GM19023 (cell line): ENCODE measurements around the gene RPTOR.

Source experiments
- ATAC-seq: cut with Tn5 transposase; IDR thresholded peaks from one replicate; pipeline ENCODE4 v1.9.1; 2021; ENCODE audit warnings: mild to moderate bottlenecking, moderate library complexity; ENCODE audit not compliant: unreplicated experiment

Gene RPTOR

GRCh38 chr17:80856863-80857755, 312.5 kb downstream of the RPTOR start:
- peak; percentile 21 for ATAC-seq

- ATAC-seq = no peak
These were observed 313.1 kb downstream of the RPTOR start for GRCh38 chr17:80857756-80858171.

GRCh38 chr17:80858301-80859001, 313.8 kb downstream of the RPTOR start:
- ATAC-seq = no peak

- no peak for ATAC-seq
These were observed 314.6 kb downstream of the RPTOR start for GRCh38 chr17:80859002-80859941.

- no peak for ATAC-seq
These were observed 315.5 kb downstream of the RPTOR start for GRCh38 chr17:80860101-80860671.

- ATAC-seq = no peak
These were observed 316.2 kb downstream of the RPTOR start for GRCh38 chr17:80860703-80861417.

GRCh38 chr17:80861418-80861815, 316.8 kb downstream of the RPTOR start:
- no peak for ATAC-seq

GRCh38 chr17:80861892-80862291, 317.3 kb downstream of the RPTOR start:
- no peak for ATAC-seq

GRCh38 chr17:80862481-80862961, 317.9 kb downstream of the RPTOR start:
- no peak for ATAC-seq

GRCh38 chr17:80862978-80863377, 318.3 kb downstream of the RPTOR start:
- ATAC-seq = no peak

GRCh38 chr17:80863626-80864025, 319.0 kb downstream of the RPTOR start:
- ATAC-seq = no peak

GRCh38 chr17:80864751-80865150, 320.1 kb downstream of the RPTOR start:
- no peak for ATAC-seq

GRCh38 chr17:80866050-80866793, 321.6 kb downstream of the RPTOR start:
- ATAC-seq = no peak

- no peak for ATAC-seq
These were observed 323.5 kb downstream of the RPTOR start for GRCh38 chr17:80868022-80868609.

- no peak for ATAC-seq
These were observed 325.0 kb downstream of the RPTOR start for GRCh38 chr17:80869481-80870145.

GRCh38 chr17:80870401-80870800, 325.8 kb downstream of the RPTOR start:
- ATAC-seq = no peak

- ATAC-seq = no peak
These were observed 326.7 kb downstream of the RPTOR start for GRCh38 chr17:80871341-80871740.

- ATAC-seq = no peak
These were observed 327.4 kb downstream of the RPTOR start for GRCh38 chr17:80872001-80872500.
